Mammary epithelial cell (primary cell): Measurements from ENCODE around the gene ZSCAN29.

Source experiments
- EZH2 ChIP-seq: IDR thresholded peaks from 2 replicates; pipeline ENCODE4 v1.6.1; 2012; ENCODE audit warnings: low read length, inconsistent platforms, borderline replicate concordance
- TF ChIP-seq, protein P1 (sequence below), 2 donors: IDR thresholded peaks in 1 of 2; conservative IDR thresholded peaks in 1 of 2; 2 replicates each; pipeline ENCODE4 v1.5.1; 2011 to 2012; ENCODE audit warnings: inconsistent platforms in 2 of 2, low read length in 2 of 2, mild to moderate bottlenecking in 2 of 2, control low read depth in 1 of 2, low read depth in 1 of 2; ENCODE audit not compliant: insufficient read depth in 1 of 2; ENCODE audit errors: extremely low read depth in 1 of 2

- TF ChIP-seq, protein P1, sequence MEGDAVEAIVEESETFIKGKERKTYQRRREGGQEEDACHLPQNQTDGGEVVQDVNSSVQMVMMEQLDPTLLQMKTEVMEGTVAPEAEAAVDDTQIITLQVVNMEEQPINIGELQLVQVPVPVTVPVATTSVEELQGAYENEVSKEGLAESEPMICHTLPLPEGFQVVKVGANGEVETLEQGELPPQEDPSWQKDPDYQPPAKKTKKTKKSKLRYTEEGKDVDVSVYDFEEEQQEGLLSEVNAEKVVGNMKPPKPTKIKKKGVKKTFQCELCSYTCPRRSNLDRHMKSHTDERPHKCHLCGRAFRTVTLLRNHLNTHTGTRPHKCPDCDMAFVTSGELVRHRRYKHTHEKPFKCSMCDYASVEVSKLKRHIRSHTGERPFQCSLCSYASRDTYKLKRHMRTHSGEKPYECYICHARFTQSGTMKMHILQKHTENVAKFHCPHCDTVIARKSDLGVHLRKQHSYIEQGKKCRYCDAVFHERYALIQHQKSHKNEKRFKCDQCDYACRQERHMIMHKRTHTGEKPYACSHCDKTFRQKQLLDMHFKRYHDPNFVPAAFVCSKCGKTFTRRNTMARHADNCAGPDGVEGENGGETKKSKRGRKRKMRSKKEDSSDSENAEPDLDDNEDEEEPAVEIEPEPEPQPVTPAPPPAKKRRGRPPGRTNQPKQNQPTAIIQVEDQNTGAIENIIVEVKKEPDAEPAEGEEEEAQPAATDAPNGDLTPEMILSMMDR (conservative IDR thresholded peaks at IDR 0.05 in 1 of 2, IDR thresholded peaks at IDR 0.05 in 1 of 2; ENCODE audit: extremely low read depth in 1 of 2, insufficient read depth in 1 of 2, low read depth in 1 of 2, low read length in 2 of 2), result no peak
- no peak for TF ChIP-seq EZH2
Observed at GRCh38 chr15:43314171-43314570, 56.7 kb downstream of the ZSCAN29 start.
